Activated CD8-positive, alpha-beta T cell treated with anti-CD3 and anti-CD28 coated beads for 36 hours (primary cell): Measurements from ENCODE around the gene DPCD. TPM values are rescaled to one million over a fixed set of nuclear protein-coding genes. Genes with fewer than 3 reads are reported as not detected.

Experiments used
- ATAC-seq: fragments of 200-7000 bp; cut with Tn5 transposase; one replicate; pipeline ENCODE4 v1.10.0; 2021; ENCODE audit warnings: mild to moderate bottlenecking, moderate library complexity
- CTCF ChIA-PET: fragments of 350-600 bp; sonication (Branson Sonifier 250); formaldehyde crosslinking; loops from one replicate; lab custom pipeline; 2021; ENCODE audit warnings: antibody characterized with exemption; lab: Charles Lee
- POLR2A ChIA-PET: fragments of 350-600 bp; sonication (Branson Sonifier 250); formaldehyde crosslinking; loops from one replicate; lab custom pipeline; 2021; ENCODE audit warnings: antibody characterized with exemption; lab: Charles Lee
- DNase-seq: peaks from one replicate; pipeline ENCODE4 v3.0.0-alpha.2; 2020
- H3K27ac Mint-ChIP-seq: one replicate; pipeline ENCODE4 v1.8.0; 2021; ENCODE audit warnings: mild to moderate bottlenecking, mixed read lengths
- H3K27me3 Mint-ChIP-seq: one replicate; pipeline ENCODE4 v1.8.0; 2021; ENCODE audit warnings: mixed read lengths
- H3K36me3 Mint-ChIP-seq: one replicate; pipeline ENCODE4 v1.8.0; 2021; ENCODE audit warnings: low read depth, mixed read lengths
- H3K4me1 Mint-ChIP-seq: one replicate; pipeline ENCODE4 v1.8.0; 2021; ENCODE audit warnings: low read depth, mixed read lengths
- H3K4me3 Mint-ChIP-seq: one replicate; pipeline ENCODE4 v1.8.0; 2021; ENCODE audit warnings: mild to moderate bottlenecking, moderate library complexity, mixed read lengths
- H3K9me3 Mint-ChIP-seq: one replicate; pipeline ENCODE4 v1.8.0; 2021; ENCODE audit warnings: mixed read lengths
- intact Hi-C: fragments of 100-400 bp; cut with micrococcal nuclease; formaldehyde crosslinking; loops from one replicate; pipeline ENCODE4 v1.10.0; 2022
- total RNA-seq, 2 experiments: library from RNA; stranded (reverse); gene quantifications; one replicate each; pipeline ENCODE4 v1.2.3, GENCODE V29; 2021
- TF ChIP-seq, protein P1 (sequence below): fragments of 200-600 bp; IDR thresholded peaks from one replicate; pipeline ENCODE4 v1.8.0; 2022; ENCODE audit warnings: antibody characterized with exemption, mild to moderate bottlenecking

Gene DPCD
- total RNA-seq, 2 experiments from 2014 or later: 19.0 TPM

DNA sequence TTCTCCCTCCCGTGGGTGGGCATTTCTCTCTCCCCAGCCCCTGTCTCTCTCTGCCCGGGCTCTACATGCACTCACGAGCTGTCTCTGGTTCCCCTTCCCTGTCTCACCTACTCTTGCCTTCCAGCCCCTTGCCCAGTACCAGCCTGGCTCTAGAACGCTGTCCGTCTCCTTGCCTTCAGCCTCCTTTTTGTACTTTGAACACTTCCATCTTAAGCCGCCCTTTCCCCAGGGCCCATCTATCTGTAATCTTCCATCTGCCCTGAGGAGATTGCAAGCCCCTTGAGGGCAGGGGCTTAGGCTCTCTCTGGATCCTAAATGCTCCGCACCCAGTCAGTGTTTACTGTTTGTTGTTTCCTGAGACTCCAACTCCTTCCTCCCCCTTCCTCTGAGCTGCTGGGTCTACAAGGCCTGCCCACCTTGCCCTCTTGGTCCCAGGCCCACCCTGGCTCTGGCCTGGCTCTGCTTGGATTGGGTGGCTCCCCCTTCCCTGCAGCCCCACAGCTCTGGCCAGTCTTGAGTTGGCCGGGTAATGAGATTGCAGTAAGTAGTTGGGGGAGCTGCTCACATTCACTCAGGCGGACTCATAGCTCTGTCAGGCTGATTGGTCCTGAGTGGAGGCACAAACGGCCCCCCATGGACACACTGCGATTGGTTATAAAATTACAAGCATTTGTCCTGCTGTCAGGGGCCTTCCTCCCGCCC is 28.4 kb upstream of the DPCD start:
- H3K4me3 Mint-ChIP-seq: no peak overlapping the region
- H3K27ac Mint-ChIP-seq: no peak overlapping the region
- POLR2A ChIA-PET: interaction anchor here (1.3 kb wide), 1 partner anchor 52 kb away, joined by 3 read pairs; no protein-coding TSS in a partner anchor
- H3K4me1 Mint-ChIP-seq: peaks cover 9% of the 10 kb centered on the region
- H3K9me3 Mint-ChIP-seq: no peaks in the 10 kb centered on the region
- H3K27me3 Mint-ChIP-seq: peaks cover 14% of the 10 kb centered on the region
- H3K36me3 Mint-ChIP-seq: no peaks in the 10 kb centered on the region
- intact Hi-C loops: no loop called here
- CTCF ChIA-PET: interaction anchor here (1.2 to 3.9 kb wide), 4 partner anchors 10 to 286 kb away, joined by 3 to 13 read pairs (median 4); no protein-coding TSS in a partner anchor
- no peak for ATAC-seq
- TF ChIP-seq, protein P1, sequence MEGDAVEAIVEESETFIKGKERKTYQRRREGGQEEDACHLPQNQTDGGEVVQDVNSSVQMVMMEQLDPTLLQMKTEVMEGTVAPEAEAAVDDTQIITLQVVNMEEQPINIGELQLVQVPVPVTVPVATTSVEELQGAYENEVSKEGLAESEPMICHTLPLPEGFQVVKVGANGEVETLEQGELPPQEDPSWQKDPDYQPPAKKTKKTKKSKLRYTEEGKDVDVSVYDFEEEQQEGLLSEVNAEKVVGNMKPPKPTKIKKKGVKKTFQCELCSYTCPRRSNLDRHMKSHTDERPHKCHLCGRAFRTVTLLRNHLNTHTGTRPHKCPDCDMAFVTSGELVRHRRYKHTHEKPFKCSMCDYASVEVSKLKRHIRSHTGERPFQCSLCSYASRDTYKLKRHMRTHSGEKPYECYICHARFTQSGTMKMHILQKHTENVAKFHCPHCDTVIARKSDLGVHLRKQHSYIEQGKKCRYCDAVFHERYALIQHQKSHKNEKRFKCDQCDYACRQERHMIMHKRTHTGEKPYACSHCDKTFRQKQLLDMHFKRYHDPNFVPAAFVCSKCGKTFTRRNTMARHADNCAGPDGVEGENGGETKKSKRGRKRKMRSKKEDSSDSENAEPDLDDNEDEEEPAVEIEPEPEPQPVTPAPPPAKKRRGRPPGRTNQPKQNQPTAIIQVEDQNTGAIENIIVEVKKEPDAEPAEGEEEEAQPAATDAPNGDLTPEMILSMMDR: no peak
- DNase-seq: no peak

DNA sequence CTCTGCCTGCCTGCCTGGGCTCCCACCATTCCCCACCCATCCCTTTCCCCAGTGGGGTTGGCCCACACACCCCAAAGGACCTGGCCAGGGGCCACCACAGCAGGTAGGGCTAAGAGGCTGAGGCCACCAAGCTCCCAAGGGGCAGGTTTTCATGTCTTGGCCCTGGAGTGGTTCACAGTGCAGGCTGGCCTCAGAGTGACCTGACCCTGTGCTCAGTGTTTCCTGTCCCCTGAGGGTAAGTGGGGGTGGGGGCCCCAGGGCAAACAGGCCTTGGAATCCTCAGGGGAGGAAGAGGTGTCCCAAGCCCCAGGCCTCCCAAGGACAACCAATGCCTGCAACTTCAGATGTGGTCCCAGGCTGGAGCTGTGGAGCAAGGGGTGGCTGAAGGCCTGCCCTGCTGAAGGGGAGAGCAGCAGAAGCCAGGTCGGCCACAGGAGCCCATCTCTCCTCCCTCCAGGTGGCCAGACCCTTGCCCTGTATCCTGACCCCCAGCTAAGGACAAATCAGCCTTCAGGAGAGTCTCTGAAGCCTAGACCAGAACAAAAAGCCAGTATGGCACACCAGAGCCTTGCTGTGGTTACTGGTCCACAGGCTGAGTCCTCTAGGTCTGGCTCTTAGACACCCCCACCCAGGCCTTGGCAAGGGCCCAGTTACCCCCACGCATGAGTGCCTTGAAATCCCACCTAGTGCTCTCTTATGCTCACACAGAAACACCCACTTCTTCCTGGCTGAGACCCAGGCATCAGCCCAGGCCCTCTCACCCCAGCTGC is 27.6 kb upstream of the DPCD start:
- ATAC-seq (no peak), DNase-seq (no peak)
- no peaks in the 10 kb centered on the region for H3K9me3 Mint-ChIP-seq
- intact Hi-C loops: no loop called here
- TF ChIP-seq, protein P1: no peak
- no peak overlapping the region for H3K4me3 Mint-ChIP-seq
- no peaks in the 10 kb centered on the region for H3K36me3 Mint-ChIP-seq
- H3K4me1 Mint-ChIP-seq: peaks cover 9% of the 10 kb centered on the region
- H3K27ac Mint-ChIP-seq: no peak overlapping the region
- ChIA-PET CTCF (interaction anchor here (1.2 to 3.9 kb wide), 3 partner anchors 11 to 287 kb away, joined by 3 to 13 read pairs (median 3); no protein-coding TSS in a partner anchor), POLR2A (interaction anchor here (1.3 kb wide), 1 partner anchor 53 kb away, joined by 3 read pairs; no protein-coding TSS in a partner anchor)
- peaks cover 20% of the 10 kb centered on the region for H3K27me3 Mint-ChIP-seq

DNA sequence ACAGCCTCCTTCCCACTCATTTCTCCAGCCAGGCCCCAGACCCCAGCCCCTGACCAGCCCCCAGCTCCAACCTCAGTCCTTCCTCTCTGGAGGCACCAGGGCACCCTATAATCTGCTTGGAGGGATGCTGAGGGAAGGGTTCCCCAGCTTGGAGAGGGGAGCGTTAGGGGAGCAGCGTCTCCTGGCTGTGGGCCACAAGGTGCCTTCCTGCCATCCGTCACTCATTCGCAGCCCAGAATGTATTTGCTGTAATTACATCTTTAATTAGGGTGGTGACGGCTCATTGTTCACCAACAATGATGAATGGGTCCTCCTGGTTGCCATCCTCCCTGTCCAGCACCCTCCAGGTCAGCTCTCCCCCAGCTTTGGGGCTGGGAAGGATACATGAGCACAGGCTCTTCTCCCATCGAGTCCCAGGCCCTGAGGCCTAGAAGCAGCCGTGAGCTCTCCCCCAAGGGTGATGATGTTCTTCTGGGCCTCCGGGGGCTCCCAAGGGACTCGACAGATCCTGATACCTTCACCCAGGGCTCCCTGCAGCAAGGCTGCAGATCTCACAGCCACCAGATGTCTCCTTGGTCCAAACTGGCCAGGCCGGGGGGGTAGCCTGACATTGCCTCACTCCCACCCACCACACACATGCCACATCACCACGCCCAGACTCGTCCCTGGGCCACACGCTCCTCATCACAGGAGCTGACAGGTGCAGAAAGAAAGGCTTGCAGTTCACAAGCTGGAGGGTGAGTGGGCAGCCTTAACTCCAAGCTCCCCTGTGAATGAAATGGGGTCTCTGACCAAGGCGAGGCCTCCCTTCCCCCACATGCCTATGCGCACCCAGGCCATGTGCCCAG is 26.8 kb upstream of the DPCD start:
- peaks cover 27% of the 10 kb centered on the region for H3K27me3 Mint-ChIP-seq
- TF ChIP-seq, protein P1: no peak
- H3K27ac Mint-ChIP-seq: no peak overlapping the region
- intact Hi-C loops: no loop called here
- ChIA-PET CTCF (interaction anchor here (1.2 to 3.9 kb wide), 3 partner anchors 10 to 345 kb away, joined by 3 to 13 read pairs (median 3); no protein-coding TSS in a partner anchor), POLR2A (no interaction called here)
- H3K9me3 Mint-ChIP-seq: no peaks in the 10 kb centered on the region
- no peaks in the 10 kb centered on the region for H3K36me3 Mint-ChIP-seq
- H3K4me3 Mint-ChIP-seq: no peak overlapping the region
- DNase-seq: no peak
- H3K4me1 Mint-ChIP-seq: peaks cover 11% of the 10 kb centered on the region
- no peak for ATAC-seq

DNA sequence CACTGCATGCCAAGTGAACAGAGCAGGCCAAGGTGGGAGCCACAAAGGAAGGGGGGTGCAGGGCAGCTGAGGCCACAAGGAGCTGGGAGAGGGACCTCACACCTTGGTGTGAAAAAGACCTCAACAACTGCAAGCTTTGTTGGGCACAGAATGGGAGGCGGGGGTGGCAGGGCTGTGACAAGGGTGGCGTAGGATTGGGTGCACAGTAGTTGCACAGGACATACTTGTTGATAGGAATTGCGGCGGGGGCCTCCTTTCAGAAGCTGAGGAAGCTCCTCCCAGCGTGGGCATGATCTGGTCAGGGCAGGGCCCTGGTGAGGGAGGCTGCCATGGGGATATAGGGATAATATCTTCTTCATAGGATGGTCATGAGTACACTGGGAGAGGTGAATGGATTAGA is 25.9 kb upstream of the DPCD start:
- TF ChIP-seq, protein P1: no peak
- POLR2A ChIA-PET: no interaction called here
- H3K4me3 Mint-ChIP-seq: no peak overlapping the region
- H3K27me3 Mint-ChIP-seq: peaks cover 33% of the 10 kb centered on the region
- H3K36me3 Mint-ChIP-seq: no peaks in the 10 kb centered on the region
- no peak overlapping the region for H3K27ac Mint-ChIP-seq
- peaks cover 15% of the 10 kb centered on the region for H3K4me1 Mint-ChIP-seq
- no peaks in the 10 kb centered on the region for H3K9me3 Mint-ChIP-seq
- ATAC-seq: no peak
- intact Hi-C loops: no loop called here
- no peak for DNase-seq
- CTCF ChIA-PET: interaction anchor here (1.6 kb wide), 1 partner anchor 346 kb away, joined by 3 read pairs; no protein-coding TSS in a partner anchor
